ENCODE measurements around the gene EYA2.

The EYA2 gene

DNA sequence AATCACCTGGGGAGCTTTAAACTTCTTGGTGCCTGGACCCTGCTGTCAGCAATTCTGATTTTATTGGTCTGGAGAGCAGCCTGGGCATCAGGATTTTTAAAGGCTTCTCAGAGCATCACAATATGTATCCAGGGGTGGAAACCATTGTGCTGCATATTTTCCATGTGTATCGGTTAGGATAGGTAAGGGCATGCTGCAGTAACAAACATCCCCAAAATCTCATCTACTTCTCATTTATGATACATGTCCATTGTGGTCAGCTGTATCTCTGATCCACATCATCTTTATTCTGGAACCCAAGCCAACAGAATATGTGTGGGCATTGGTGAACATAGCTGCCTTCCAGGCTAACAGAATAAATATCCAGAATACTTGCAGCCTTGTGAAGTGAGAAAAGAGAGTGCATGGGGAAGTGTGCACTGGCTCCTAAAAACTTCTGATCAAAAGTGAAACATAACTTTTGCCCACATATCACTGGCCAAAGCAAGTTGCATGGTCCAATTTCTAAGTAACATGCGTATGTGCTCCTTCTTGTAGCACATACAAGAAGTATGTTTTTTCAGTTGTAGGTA lies 246.8 kb downstream of the EYA2 start:
- POLR2A ChIA-PET = no interaction called here
- peaks cover 0 to 4% (median 0%) of the 10 kb centered on the region in 5 experiments for H3K27me3 ChIP-seq (replicated peaks in 2 of 5; ENCODE audit: control insufficient read depth in 4 of 5, insufficient read depth in 5 of 5, low read length in 4 of 5)
- CTCF ChIA-PET = no interaction called here
- no peaks in the 10 kb centered on the region for H3K4me1 ChIP-seq (ENCODE audit: control extremely low read depth in 1 of 4, control insufficient read depth in 4 of 4, insufficient read depth in 4 of 4, low read length in 3 of 4)
- H3K27ac ChIP-seq (ENCODE audit: insufficient read depth in 1 of 2, low read depth in 1 of 2, low read length in 2 of 2, poor library complexity in 1 of 2, severe bottlenecking in 2 of 2) = no peak overlapping the region
- H3K36me3 ChIP-seq (ENCODE audit: control insufficient read depth in 4 of 4, insufficient read depth in 4 of 4, low read length in 3 of 4) = no peaks in the 10 kb centered on the region
- H3K9me3 ChIP-seq (ENCODE audit: control extremely low read depth in 1 of 5, control insufficient read depth in 4 of 5, insufficient read depth in 2 of 5, low read depth in 1 of 5, low read length in 4 of 5) = peaks cover 0 to 2% (median 0%) of the 10 kb centered on the region in 5 experiments
- DNase-seq = no peak
- WGBS (ENCODE audit: insufficient coverage) = no CpG with 5 or more reads among the region's 2 CpGs
- no peak overlapping the region for H3K4me3 ChIP-seq (ENCODE audit: control insufficient read depth in 1 of 7, extremely low read depth in 1 of 7, insufficient read depth in 4 of 7, low read depth in 2 of 7, low read length in 6 of 7)

DNA sequence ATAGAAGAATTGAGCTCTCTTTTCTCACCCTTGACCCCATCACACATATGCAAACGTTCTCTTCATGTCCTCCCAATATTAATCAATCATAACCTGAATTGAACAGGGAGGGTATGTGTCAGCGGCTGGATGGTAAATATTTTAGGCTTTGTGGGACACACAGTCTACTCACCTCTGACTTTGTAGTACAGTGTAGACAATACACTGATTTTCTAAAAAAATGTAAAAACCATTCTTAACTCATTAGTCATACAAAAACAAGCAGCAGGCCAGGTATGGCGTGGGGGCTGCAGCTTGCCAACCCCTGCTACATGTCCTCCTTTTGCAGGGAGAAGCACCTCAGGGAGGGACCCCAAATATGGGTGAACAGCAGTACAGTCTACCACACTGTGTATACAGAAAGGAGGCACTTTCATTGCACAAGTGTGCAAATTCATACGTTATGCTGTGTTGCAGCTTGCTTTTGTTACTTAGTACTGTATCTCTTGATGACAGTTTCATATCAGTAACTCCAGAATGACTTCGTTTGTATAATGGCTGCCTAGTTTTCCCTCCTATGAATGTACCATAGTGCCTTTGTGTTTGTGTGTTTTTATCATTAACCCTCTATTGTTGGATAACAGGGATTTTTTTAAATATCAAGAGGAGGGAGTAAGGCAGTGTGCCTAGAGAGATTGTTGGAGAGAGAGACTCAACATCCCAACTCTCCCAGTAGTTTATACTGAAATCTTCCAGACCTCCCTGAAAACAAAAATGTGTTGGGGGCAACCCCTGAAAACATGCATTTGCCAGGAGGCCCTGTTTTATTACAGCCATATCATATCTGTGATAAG lies 247.5 kb downstream of the EYA2 start:
- no peak overlapping the region for H3K27ac ChIP-seq (ENCODE audit: insufficient read depth in 1 of 2, low read depth in 1 of 2, low read length in 2 of 2, poor library complexity in 1 of 2, severe bottlenecking in 2 of 2)
- no peak overlapping the region for H3K4me3 ChIP-seq (ENCODE audit: control insufficient read depth in 1 of 7, extremely low read depth in 1 of 7, insufficient read depth in 4 of 7, low read depth in 2 of 7, low read length in 6 of 7)
- ChIA-PET POLR2A (no interaction called here), CTCF (no interaction called here)
- 100% methylated on average over 2 of the region's 5 CpGs for WGBS (ENCODE audit: insufficient coverage)
- H3K9me3 ChIP-seq (ENCODE audit: control extremely low read depth in 1 of 5, control insufficient read depth in 4 of 5, insufficient read depth in 2 of 5, low read depth in 1 of 5, low read length in 4 of 5) = peaks cover 0 to 2% (median 0%) of the 10 kb centered on the region in 5 experiments
- peaks cover 0 to under 1% (median 0%) of the 10 kb centered on the region in 4 experiments for H3K4me1 ChIP-seq (ENCODE audit: control extremely low read depth in 1 of 4, control insufficient read depth in 4 of 4, insufficient read depth in 4 of 4, low read length in 3 of 4)
- H3K36me3 ChIP-seq (ENCODE audit: control insufficient read depth in 4 of 4, insufficient read depth in 4 of 4, low read length in 3 of 4) = no peaks in the 10 kb centered on the region
- peaks cover 0 to 4% (median 0%) of the 10 kb centered on the region in 5 experiments for H3K27me3 ChIP-seq (replicated peaks in 2 of 5; ENCODE audit: control insufficient read depth in 4 of 5, insufficient read depth in 5 of 5, low read length in 4 of 5)
- DNase-seq = no peak

DNA sequence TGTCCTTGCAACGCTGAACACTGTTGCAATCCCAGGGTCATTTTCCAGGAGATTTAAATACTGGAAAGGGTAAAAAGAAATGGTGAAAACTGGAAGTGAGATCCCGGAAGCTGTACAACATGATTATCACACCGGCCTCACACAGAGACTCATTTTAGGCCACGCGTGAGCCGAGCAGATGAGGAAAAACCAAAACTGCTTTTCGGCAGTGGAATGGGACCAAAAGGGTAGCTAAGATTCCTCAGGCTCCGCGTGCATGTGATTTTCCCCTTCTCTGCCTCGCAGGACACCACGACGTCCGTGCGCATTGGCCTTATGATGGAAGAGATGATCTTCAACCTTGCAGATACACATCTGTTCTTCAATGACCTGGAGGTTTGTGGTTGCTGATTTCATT lies 248.1 kb downstream of the EYA2 start:
- peaks cover 0 to 4% (median 0%) of the 10 kb centered on the region in 5 experiments for H3K27me3 ChIP-seq (replicated peaks in 2 of 5; ENCODE audit: control insufficient read depth in 4 of 5, insufficient read depth in 5 of 5, low read length in 4 of 5)
- no peaks in the 10 kb centered on the region for H3K36me3 ChIP-seq (ENCODE audit: control insufficient read depth in 4 of 4, insufficient read depth in 4 of 4, low read length in 3 of 4)
- H3K9me3 ChIP-seq (ENCODE audit: control extremely low read depth in 1 of 5, control insufficient read depth in 4 of 5, insufficient read depth in 2 of 5, low read depth in 1 of 5, low read length in 4 of 5) = peaks cover 0 to 2% (median 0%) of the 10 kb centered on the region in 5 experiments
- no peak overlapping the region for H3K4me3 ChIP-seq (ENCODE audit: control insufficient read depth in 1 of 7, extremely low read depth in 1 of 7, insufficient read depth in 4 of 7, low read depth in 2 of 7, low read length in 6 of 7)
- ChIA-PET POLR2A (no interaction called here), CTCF (no interaction called here)
- no peak for DNase-seq
- 95% methylated on average over 9 of the region's 14 CpGs for WGBS (ENCODE audit: insufficient coverage)
- H3K27ac ChIP-seq (ENCODE audit: insufficient read depth in 1 of 2, low read depth in 1 of 2, low read length in 2 of 2, poor library complexity in 1 of 2, severe bottlenecking in 2 of 2) = no peak overlapping the region
- peaks cover 0 to 3% (median 0%) of the 10 kb centered on the region in 4 experiments for H3K4me1 ChIP-seq (ENCODE audit: control extremely low read depth in 1 of 4, control insufficient read depth in 4 of 4, insufficient read depth in 4 of 4, low read length in 3 of 4)

DNA sequence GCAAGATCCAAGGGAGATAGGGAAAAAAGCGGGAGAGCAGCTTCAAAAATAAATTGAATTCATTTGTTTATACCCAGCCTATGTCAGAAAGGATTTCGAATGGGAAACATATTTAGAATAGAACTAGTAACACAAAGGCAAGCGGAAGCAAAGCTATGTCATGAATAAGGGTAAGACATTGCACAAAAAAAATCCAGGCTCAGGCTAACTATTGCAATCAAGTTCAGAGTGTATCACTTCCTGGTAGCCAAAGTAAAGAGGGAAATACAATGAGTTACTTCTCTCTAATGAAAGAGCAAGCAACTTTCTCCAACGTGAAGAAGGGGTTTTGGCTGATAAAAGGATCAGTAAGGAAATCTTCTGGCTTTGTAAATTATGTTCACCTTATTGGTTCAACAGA lies 249.0 kb downstream of the EYA2 start:
- Histone ChIP-seq H3K27ac (ENCODE audit: insufficient read depth in 1 of 2, low read depth in 1 of 2, low read length in 2 of 2, poor library complexity in 1 of 2, severe bottlenecking in 2 of 2) (no peak overlapping the region), H3K4me1 (ENCODE audit: control extremely low read depth in 1 of 4, control insufficient read depth in 4 of 4, insufficient read depth in 4 of 4, low read length in 3 of 4) (peaks cover 0 to 3% (median 0%) of the 10 kb centered on the region in 4 experiments), H3K36me3 (ENCODE audit: control insufficient read depth in 4 of 4, insufficient read depth in 4 of 4, low read length in 3 of 4) (no peaks in the 10 kb centered on the region), H3K9me3 (ENCODE audit: control extremely low read depth in 1 of 5, control insufficient read depth in 4 of 5, insufficient read depth in 2 of 5, low read depth in 1 of 5, low read length in 4 of 5) (peaks cover 0 to 2% (median 0%) of the 10 kb centered on the region in 5 experiments), H3K27me3 (replicated peaks in 2 of 5; ENCODE audit: control insufficient read depth in 4 of 5, insufficient read depth in 5 of 5, low read length in 4 of 5) (peaks cover 0 to 4% (median 0%) of the 10 kb centered on the region in 5 experiments), H3K4me3 (ENCODE audit: control insufficient read depth in 1 of 7, extremely low read depth in 1 of 7, insufficient read depth in 4 of 7, low read depth in 2 of 7, low read length in 6 of 7) (no peak overlapping the region)
- WGBS (ENCODE audit: insufficient coverage) = 57% methylated on average over 1 of the region's 4 CpGs
- CTCF ChIA-PET = no interaction called here
- POLR2A ChIA-PET = no interaction called here
- DNase-seq = no peak

GRCh38 chr20:47144463-47144862 lies 249.8 kb downstream of the EYA2 start:
- Histone ChIP-seq H3K27me3 (replicated peaks in 2 of 5; ENCODE audit: control insufficient read depth in 4 of 5, insufficient read depth in 5 of 5, low read length in 4 of 5) (peaks cover 0 to 4% (median 0%) of the 10 kb centered on the region in 5 experiments), H3K27ac (ENCODE audit: insufficient read depth in 1 of 2, low read depth in 1 of 2, low read length in 2 of 2, poor library complexity in 1 of 2, severe bottlenecking in 2 of 2) (no peak overlapping the region), H3K36me3 (ENCODE audit: control insufficient read depth in 4 of 4, insufficient read depth in 4 of 4, low read length in 3 of 4) (no peaks in the 10 kb centered on the region), H3K9me3 (ENCODE audit: control extremely low read depth in 1 of 5, control insufficient read depth in 4 of 5, insufficient read depth in 2 of 5, low read depth in 1 of 5, low read length in 4 of 5) (peaks cover 0 to 2% (median 0%) of the 10 kb centered on the region in 5 experiments), H3K4me3 (ENCODE audit: control insufficient read depth in 1 of 7, extremely low read depth in 1 of 7, insufficient read depth in 4 of 7, low read depth in 2 of 7, low read length in 6 of 7) (no peak overlapping the region), H3K4me1 (ENCODE audit: control extremely low read depth in 1 of 4, control insufficient read depth in 4 of 4, insufficient read depth in 4 of 4, low read length in 3 of 4) (peaks cover 0 to 3% (median 0%) of the 10 kb centered on the region in 4 experiments)
- ChIA-PET CTCF (no interaction called here), POLR2A (no interaction called here)
- whole genome bisulfite sequencing (ENCODE audit: insufficient coverage) = 93% methylated on average over 4 of the region's 4 CpGs
- no peak for DNase-seq

GRCh38 chr20:47146686-47147085 lies 252.0 kb downstream of the EYA2 start:
- ChIA-PET CTCF (no interaction called here), POLR2A (no interaction called here)
- no peak for DNase-seq
- H3K27me3 ChIP-seq (replicated peaks in 2 of 5; ENCODE audit: control insufficient read depth in 4 of 5, insufficient read depth in 5 of 5, low read length in 4 of 5) = peaks cover 0 to 4% (median 0%) of the 10 kb centered on the region in 5 experiments
- peaks cover 0 to 3% (median 0%) of the 10 kb centered on the region in 4 experiments for H3K4me1 ChIP-seq (ENCODE audit: control extremely low read depth in 1 of 4, control insufficient read depth in 4 of 4, insufficient read depth in 4 of 4, low read length in 3 of 4)
- WGBS (ENCODE audit: insufficient coverage) = 88% methylated on average over 4 of the region's 7 CpGs
- no peaks in the 10 kb centered on the region for H3K36me3 ChIP-seq (ENCODE audit: control insufficient read depth in 4 of 4, insufficient read depth in 4 of 4, low read length in 3 of 4)
- H3K4me3 ChIP-seq (ENCODE audit: control insufficient read depth in 1 of 7, extremely low read depth in 1 of 7, insufficient read depth in 4 of 7, low read depth in 2 of 7, low read length in 6 of 7) = no peak overlapping the region
- peaks cover 0 to under 1% (median 0%) of the 10 kb centered on the region in 5 experiments for H3K9me3 ChIP-seq (ENCODE audit: control extremely low read depth in 1 of 5, control insufficient read depth in 4 of 5, insufficient read depth in 2 of 5, low read depth in 1 of 5, low read length in 4 of 5)
- H3K27ac ChIP-seq (ENCODE audit: insufficient read depth in 1 of 2, low read depth in 1 of 2, low read length in 2 of 2, poor library complexity in 1 of 2, severe bottlenecking in 2 of 2) = no peak overlapping the region

DNA sequence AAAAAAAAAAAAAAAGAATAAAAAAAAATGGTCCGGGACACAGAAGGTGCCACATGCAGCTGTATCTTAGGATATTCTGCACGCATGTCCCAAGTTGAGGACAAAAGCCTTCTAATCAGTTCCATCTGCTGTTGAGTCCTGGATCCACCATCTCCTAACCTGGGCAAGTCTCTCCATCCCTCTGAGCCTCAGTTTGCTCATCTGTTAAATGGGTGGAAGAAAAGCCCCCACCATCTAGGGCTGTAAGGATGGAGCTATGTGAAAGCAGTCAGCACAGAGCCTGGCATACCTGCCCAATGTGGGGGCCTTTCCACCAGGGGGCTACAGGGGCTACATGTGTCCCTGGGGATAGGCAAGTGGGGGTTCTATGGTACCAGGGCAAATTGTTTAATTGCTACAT lies 253.4 kb downstream of the EYA2 start:
- DNase-seq = no peak
- Histone ChIP-seq H3K4me3 (ENCODE audit: control insufficient read depth in 1 of 7, extremely low read depth in 1 of 7, insufficient read depth in 4 of 7, low read depth in 2 of 7, low read length in 6 of 7) (no peak overlapping the region), H3K27ac (ENCODE audit: insufficient read depth in 1 of 2, low read depth in 1 of 2, low read length in 2 of 2, poor library complexity in 1 of 2, severe bottlenecking in 2 of 2) (no peak overlapping the region), H3K36me3 (ENCODE audit: control insufficient read depth in 4 of 4, insufficient read depth in 4 of 4, low read length in 3 of 4) (no peaks in the 10 kb centered on the region), H3K27me3 (replicated peaks in 2 of 5; ENCODE audit: control insufficient read depth in 4 of 5, insufficient read depth in 5 of 5, low read length in 4 of 5) (peaks cover 0 to 4% (median 0%) of the 10 kb centered on the region in 5 experiments), H3K9me3 (ENCODE audit: control extremely low read depth in 1 of 5, control insufficient read depth in 4 of 5, insufficient read depth in 2 of 5, low read depth in 1 of 5, low read length in 4 of 5) (no peaks in the 10 kb centered on the region), H3K4me1 (ENCODE audit: control extremely low read depth in 1 of 4, control insufficient read depth in 4 of 4, insufficient read depth in 4 of 4, low read length in 3 of 4) (peaks cover 0 to 3% (median 0%) of the 10 kb centered on the region in 4 experiments)
- ChIA-PET CTCF (no interaction called here), POLR2A (no interaction called here)
- WGBS (ENCODE audit: insufficient coverage) = 100% methylated on average over 2 of the region's 2 CpGs

Measured in common myeloid progenitor, CD34-positive (primary cell).